Adrenal gland (tissue), 5 donors: ENCODE results near the gene C1orf232.

ENCODE experiments used
- CTCF ChIP-seq, 6 experiments: fragments of 450-650 bp in 4 of 6; fragments of 200-600 bp in 2 of 6; sonication (generic) in 1 of 6; IDR thresholded peaks; 1 replicate in 5 of 6; 2 replicates in 1 of 6; pipeline versions ENCODE4 v1.5.1 to v1.8.0; 2016 to 2021; ENCODE audit warnings: antibody characterized with exemption in 6 of 6, mild to moderate bottlenecking in 2 of 6, moderate library complexity in 1 of 6
- POLR2A ChIP-seq, 2 donors: fragments of 450-650 bp; IDR thresholded peaks; one replicate each; pipeline ENCODE4 v1.6.1; 2017; ENCODE audit warnings: antibody characterized with exemption in 2 of 2, mild to moderate bottlenecking in 2 of 2, moderate library complexity in 1 of 2
- donor health status: DM: no; HTN: no; CAD: no.

- TF ChIP-seq CTCF (IDR thresholded peaks at IDR 0.05) (no peak), POLR2A (IDR thresholded peaks at IDR 0.05) (no peak)
These were observed 12.3 kb downstream of the C1orf232 start for GRCh38 chr1:26156285-26157038.
